CD8-positive, alpha-beta memory T cell (primary cell): ENCODE results near the gene ANKRD33B. TPM values are rescaled to one million over a fixed set of nuclear protein-coding genes. Genes with fewer than 3 reads are reported as not detected.

Experiments used
- CTCF ChIA-PET: fragments of 350-600 bp; sonication (Branson Sonifier 250); formaldehyde crosslinking; loops from one replicate; lab custom pipeline; 2021; ENCODE audit warnings: antibody characterized with exemption; lab: Charles Lee
- POLR2A ChIA-PET: fragments of 350-600 bp; sonication (Branson Sonifier 250); formaldehyde crosslinking; loops from one replicate; lab custom pipeline; 2021; ENCODE audit warnings: antibody characterized with exemption; lab: Charles Lee
- DNase-seq, 5 donors: peaks; one replicate each; pipeline versions ENCODE4 v3.0.0 to v3.0.0-alpha.2; 2020 to 2022; ENCODE audit warnings: mixed read lengths in 1 of 5
- H3K27ac ChIP-seq: one replicate; pipeline ENCODE4 v1.7.0; 2013; ENCODE audit warnings: low read depth, mild to moderate bottlenecking, low read length, moderate library complexity
- H3K27me3 ChIP-seq: 2 replicates; pipeline ENCODE4 v1.7.0; 2013; ENCODE audit warnings: low read length, mild to moderate bottlenecking; ENCODE audit not compliant: insufficient read depth, poor library complexity, severe bottlenecking
- H3K36me3 ChIP-seq: 2 replicates; pipeline ENCODE4 v1.7.0; 2013; ENCODE audit warnings: mild to moderate bottlenecking, low read length, moderate library complexity; ENCODE audit not compliant: insufficient read depth
- H3K4me1 ChIP-seq: 2 replicates; pipeline ENCODE4 v1.7.0; 2013; ENCODE audit warnings: mild to moderate bottlenecking, low read length, moderate library complexity; ENCODE audit not compliant: insufficient read depth
- H3K4me3 ChIP-seq: 2 replicates; pipeline ENCODE4 v1.7.0; 2013; ENCODE audit warnings: mild to moderate bottlenecking, low read length
- H3K9me3 ChIP-seq: 2 replicates; pipeline ENCODE4 v1.7.0; 2013; ENCODE audit warnings: mild to moderate bottlenecking, low read length
- H3K27ac Mint-ChIP-seq, 8 donors: one replicate each; pipeline ENCODE4 v1.8.0; 2020 to 2021; ENCODE audit warnings: mixed read lengths in 8 of 8, mild to moderate bottlenecking in 6 of 8, inconsistent platforms in 3 of 8, moderate library complexity in 3 of 8
- H3K27me3 Mint-ChIP-seq, 2 donors: one replicate each; pipeline ENCODE4 v1.8.0; 2020 to 2021; ENCODE audit warnings: mixed read lengths in 2 of 2, mild to moderate bottlenecking in 1 of 2, moderate library complexity in 1 of 2
- H3K36me3 Mint-ChIP-seq, 3 donors: one replicate each; pipeline ENCODE4 v1.8.0; 2020 to 2021; ENCODE audit warnings: mixed read lengths in 3 of 3, inconsistent platforms in 1 of 3, mild to moderate bottlenecking in 1 of 3
- H3K4me1 Mint-ChIP-seq, 3 donors: one replicate each; pipeline ENCODE4 v1.8.0; 2020 to 2021; ENCODE audit warnings: mixed read lengths in 3 of 3, inconsistent platforms in 1 of 3, mild to moderate bottlenecking in 1 of 3
- H3K4me3 Mint-ChIP-seq, 7 donors: one replicate each; pipeline ENCODE4 v1.8.0; 2020 to 2021; ENCODE audit warnings: mixed read lengths in 7 of 7, mild to moderate bottlenecking in 6 of 7, moderate library complexity in 4 of 7, inconsistent platforms in 2 of 7
- H3K9me3 Mint-ChIP-seq, 5 donors: one replicate each; pipeline ENCODE4 v1.8.0; 2020 to 2022; ENCODE audit warnings: mixed read lengths in 5 of 5, mild to moderate bottlenecking in 3 of 5, moderate library complexity in 2 of 5, inconsistent platforms in 1 of 5
- polyA plus RNA-seq: library from polyadenylated mRNA; unstranded; fragments of 300-500 nt; fragmentation: Illumina TruSeq; gene quantifications from one replicate; pipeline ENCODE4 v1.2.3, GENCODE V29; 2021
- total RNA-seq, 2 experiments: library from RNA; stranded (reverse); gene quantifications; one replicate each; pipeline ENCODE4 v1.2.3, GENCODE V29; 2021

Gene ANKRD33B
- total and polyA plus RNA-seq, 3 experiments from 2014 or later = 0.06 to 32.7 (median 29.6) TPM

DNA sequence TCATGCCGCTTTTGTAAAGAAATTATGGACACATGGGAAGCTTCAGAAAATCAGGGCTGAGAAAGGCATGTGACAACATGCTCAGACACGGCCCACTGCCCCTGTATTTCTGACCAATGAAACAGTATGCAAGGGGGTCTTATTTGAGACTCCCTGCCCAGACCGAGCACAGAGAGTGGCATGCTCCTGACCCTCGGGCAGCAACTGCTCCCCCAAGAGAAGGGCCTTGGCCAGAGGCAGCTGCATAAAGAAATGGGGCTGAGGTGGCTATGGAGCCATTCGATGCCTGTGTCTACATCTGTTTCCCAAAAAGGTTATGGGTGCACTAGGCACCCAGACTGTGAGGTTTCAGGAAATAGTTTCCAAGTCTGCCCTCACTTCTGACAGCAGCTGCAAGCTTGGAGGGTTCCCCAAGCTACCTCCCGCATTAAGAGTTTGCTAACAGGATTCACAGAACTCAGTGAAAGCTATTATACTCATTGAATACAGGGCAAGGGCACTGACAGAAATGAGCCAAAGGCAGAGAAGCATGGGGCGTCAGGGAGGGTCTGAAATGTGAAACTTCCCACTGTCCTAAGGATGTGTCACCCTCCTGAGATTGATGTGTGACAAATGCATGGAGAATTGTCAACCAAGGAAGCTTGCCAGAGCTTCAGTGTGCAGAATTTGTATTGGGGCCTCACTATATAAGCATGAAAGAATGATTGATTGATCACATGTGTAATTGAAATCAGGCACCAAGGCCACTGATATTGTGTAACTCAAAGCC lies 102.8 kb downstream of the ANKRD33B start:
- H3K4me1 ChIP-seq = no peaks in the 10 kb centered on the region
- Mint-ChIP-seq H3K9me3 (no peaks in the 10 kb centered on the region), H3K27me3 (peaks cover 2 to 4% of the 10 kb centered on the region in 2 donors), H3K4me1 (no peaks in the 10 kb centered on the region), H3K4me3 (no peak overlapping the region), H3K36me3 (no peaks in the 10 kb centered on the region), H3K27ac (peak overlapping the region in 1 of 8 donors; percentile 62)
- no peaks in the 10 kb centered on the region for H3K9me3 ChIP-seq
- H3K27ac ChIP-seq = no peak overlapping the region
- POLR2A ChIA-PET = no interaction called here
- no peak for DNase-seq
- no peaks in the 10 kb centered on the region for H3K36me3 ChIP-seq
- CTCF ChIA-PET = no interaction called here
- no peak overlapping the region for H3K4me3 ChIP-seq
- H3K27me3 ChIP-seq = no peaks in the 10 kb centered on the region

DNA sequence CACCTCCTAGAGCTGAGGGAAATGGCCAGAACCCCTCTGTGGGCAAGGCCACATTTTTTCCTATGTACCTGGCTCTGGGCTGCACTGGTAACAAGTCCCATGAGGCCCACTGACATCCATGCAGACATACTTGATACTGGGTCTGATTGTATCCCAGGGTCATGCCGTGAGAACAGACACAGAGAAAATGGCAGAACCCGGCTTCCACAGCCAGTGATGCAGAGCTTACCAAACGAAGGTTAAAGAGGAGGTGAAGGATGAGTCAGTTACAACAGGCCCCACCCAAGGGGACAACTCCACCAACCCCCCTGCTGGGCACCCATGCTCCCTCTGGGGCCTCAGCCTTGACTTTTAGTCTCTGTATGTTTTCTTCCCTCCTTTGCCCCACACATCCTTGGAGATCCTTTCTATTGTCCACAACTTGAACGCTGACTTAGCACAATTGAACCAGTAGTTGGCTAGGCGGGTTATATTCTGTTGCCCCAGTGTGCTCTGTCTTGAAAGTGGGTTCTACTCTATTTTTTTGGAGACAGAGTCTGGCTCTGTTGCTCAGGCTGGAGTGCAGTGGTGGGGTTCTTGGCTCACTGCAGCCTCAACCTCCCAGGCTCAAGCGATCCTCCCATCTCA lies 103.7 kb downstream of the ANKRD33B start:
- H3K4me3 ChIP-seq = no peak overlapping the region
- H3K27me3 ChIP-seq = no peaks in the 10 kb centered on the region
- no peak overlapping the region for H3K27ac ChIP-seq
- peaks cover 2 to 4% of the 10 kb centered on the region in 2 donors for H3K27me3 Mint-ChIP-seq
- H3K9me3 Mint-ChIP-seq = no peaks in the 10 kb centered on the region
- H3K4me1 ChIP-seq = no peaks in the 10 kb centered on the region
- H3K36me3 Mint-ChIP-seq = no peaks in the 10 kb centered on the region
- no peaks in the 10 kb centered on the region for H3K36me3 ChIP-seq
- no peaks in the 10 kb centered on the region for H3K4me1 Mint-ChIP-seq
- H3K4me3 Mint-ChIP-seq = no peak overlapping the region
- no peak for DNase-seq
- POLR2A ChIA-PET = no interaction called here
- H3K27ac Mint-ChIP-seq = no peak overlapping the region
- H3K9me3 ChIP-seq = no peaks in the 10 kb centered on the region
- CTCF ChIA-PET = no interaction called here

DNA sequence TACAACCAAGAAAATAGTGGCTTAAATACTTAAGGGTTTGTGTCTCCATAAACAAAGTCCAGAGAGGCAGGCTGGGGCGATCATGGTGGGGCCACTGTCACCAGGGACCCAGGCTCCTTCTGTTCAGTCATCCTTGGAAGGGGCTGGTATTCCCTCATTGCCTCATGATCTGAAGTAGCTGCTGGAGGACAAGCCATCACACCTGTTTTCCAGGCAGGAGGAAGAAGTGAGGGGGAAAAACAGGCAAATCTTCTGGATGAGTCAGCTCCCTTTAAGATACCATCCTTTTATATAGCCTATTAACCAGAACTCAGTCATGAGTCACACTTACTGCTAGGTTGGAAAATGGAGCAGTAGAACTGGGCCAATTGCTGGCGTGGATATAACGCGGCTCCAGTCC lies 104.8 kb downstream of the ANKRD33B start:
- no peak for DNase-seq
- Histone ChIP-seq H3K4me1 (no peaks in the 10 kb centered on the region), H3K4me3 (no peak overlapping the region), H3K27me3 (no peaks in the 10 kb centered on the region), H3K27ac (no peak overlapping the region), H3K36me3 (no peaks in the 10 kb centered on the region), H3K9me3 (no peaks in the 10 kb centered on the region)
- Mint-ChIP-seq H3K36me3 (no peaks in the 10 kb centered on the region), H3K9me3 (no peaks in the 10 kb centered on the region), H3K4me1 (no peaks in the 10 kb centered on the region), H3K27me3 (peaks cover 2 to 4% of the 10 kb centered on the region in 2 donors), H3K4me3 (no peak overlapping the region), H3K27ac (no peak overlapping the region)
- ChIA-PET POLR2A (no interaction called here), CTCF (no interaction called here)

DNA sequence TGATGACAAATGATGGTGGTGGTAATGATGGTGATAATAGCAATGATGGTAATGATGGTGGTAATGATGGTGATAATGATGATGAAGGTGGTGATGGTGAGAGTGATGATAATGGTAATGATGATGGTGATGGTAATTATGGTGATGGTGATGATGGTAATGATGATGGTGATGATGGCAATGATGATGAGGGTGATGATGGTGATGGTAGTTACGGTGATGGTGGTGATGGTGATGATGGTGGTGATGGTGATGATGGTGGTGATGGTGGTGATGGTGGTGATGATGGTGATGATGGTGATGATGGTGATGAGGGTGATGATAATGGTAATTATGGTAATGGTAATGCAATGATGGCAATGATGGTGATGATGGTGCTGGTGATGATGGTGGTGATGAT lies 106.1 kb downstream of the ANKRD33B start:
- ChIA-PET POLR2A (no interaction called here), CTCF (no interaction called here)
- Histone ChIP-seq H3K27ac (no peak overlapping the region), H3K4me1 (no peaks in the 10 kb centered on the region), H3K36me3 (no peaks in the 10 kb centered on the region), H3K4me3 (no peak overlapping the region), H3K9me3 (no peaks in the 10 kb centered on the region), H3K27me3 (no peaks in the 10 kb centered on the region)
- no peak overlapping the region for H3K27ac Mint-ChIP-seq
- no peaks in the 10 kb centered on the region for H3K36me3 Mint-ChIP-seq
- H3K4me1 Mint-ChIP-seq = no peaks in the 10 kb centered on the region
- H3K4me3 Mint-ChIP-seq = no peak overlapping the region
- H3K27me3 Mint-ChIP-seq = peaks cover 0 to 2% of the 10 kb centered on the region in 2 donors
- DNase-seq = no peak
- H3K9me3 Mint-ChIP-seq = no peaks in the 10 kb centered on the region

DNA sequence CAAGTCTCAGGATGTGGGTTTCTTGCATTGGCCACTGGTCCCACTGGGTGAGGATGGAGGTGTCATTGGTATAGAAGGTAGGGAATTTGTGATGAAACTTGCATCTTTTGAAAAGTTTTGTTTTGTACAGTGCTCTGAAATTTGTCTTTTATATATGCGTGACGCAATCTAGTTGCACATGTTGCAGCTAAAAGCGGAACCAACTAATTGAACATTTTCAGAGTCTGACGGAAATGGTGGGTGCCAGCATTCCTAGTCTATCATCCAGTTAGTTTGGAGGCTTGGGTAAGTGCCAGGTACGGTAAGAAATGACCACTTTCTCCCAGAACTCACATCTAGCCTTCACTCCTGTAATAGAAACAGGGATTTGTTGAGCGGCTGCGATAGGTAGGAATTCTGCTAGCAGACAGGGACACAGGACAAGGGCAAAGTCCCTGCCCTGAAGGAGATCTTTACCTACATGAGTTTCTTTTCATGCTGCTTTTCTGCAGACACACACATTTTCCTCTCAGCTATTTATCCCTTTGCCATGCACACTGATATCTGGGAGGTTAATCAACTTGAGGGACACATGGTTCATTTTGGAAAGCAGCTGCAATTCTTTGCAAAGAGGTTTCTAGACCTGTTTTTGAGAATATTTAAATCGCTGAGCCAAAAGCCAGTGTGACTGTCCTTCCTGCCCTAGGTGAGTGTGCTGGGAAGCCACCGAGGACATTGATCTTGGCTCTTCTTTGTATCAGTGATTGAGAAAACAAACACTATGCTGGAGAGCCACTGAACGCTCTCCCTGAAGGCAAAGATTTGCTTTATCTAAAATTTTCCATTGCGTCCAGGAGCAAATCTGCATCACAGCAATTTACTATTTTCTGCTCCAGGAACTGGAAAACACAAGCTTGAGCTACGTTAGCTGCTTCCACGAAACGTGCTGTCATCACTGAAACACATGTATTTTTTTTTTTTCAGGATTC lies 107.5 kb downstream of the ANKRD33B start:
- Histone ChIP-seq H3K27me3 (no peaks in the 10 kb centered on the region), H3K4me1 (no peaks in the 10 kb centered on the region), H3K9me3 (no peaks in the 10 kb centered on the region), H3K27ac (no peak overlapping the region), H3K36me3 (no peaks in the 10 kb centered on the region), H3K4me3 (no peak overlapping the region)
- Mint-ChIP-seq H3K4me1 (no peaks in the 10 kb centered on the region), H3K27ac (no peak overlapping the region), H3K4me3 (no peak overlapping the region), H3K36me3 (no peaks in the 10 kb centered on the region), H3K9me3 (peaks cover 0 to under 1% (median 0%) of the 10 kb centered on the region in 5 donors), H3K27me3 (peaks cover 0 to 2% of the 10 kb centered on the region in 2 donors)
- DNase-seq = no peak
- ChIA-PET POLR2A (no interaction called here), CTCF (no interaction called here)

DNA sequence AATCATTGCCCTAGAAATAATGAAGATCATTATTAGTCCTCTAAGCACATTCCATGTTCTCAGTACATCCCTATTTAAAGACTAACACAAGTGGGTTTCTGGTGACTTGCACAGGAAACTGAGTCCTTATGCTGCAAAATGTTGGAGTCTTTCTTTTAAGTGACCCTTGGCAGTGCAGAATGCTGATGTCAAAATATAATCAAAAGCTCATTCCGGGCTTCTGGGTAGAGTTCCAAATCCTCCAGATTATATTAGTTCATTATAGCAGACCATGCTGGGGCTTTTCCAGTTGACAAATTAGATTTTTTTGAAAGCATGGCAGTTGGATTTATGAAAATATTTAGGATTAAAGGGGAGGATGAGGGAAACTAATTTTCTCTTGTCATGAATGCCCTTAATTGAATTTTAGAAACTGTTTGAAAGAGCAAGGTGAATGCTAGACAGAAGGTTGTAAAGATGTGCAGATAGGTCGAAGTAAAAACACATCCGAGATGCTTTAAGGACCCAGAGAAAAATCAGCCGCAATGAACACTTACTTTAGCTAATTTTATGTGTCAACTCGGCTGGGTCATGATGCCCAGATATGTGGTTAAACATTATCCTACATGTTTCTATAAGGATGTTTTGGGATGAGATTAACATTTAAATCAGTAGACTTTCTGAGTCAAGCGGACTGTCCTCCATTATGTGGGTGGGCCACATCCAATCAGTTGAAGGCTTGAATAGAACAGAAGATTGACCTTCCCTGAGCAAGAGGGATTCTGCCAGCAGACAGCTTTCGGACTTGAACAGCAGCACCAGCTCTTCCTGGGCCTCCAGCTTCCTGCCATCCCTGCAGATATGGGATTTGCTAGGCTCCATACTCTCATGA lies 108.5 kb downstream of the ANKRD33B start:
- Histone ChIP-seq H3K4me3 (no peak overlapping the region), H3K27ac (no peak overlapping the region), H3K9me3 (no peaks in the 10 kb centered on the region), H3K4me1 (no peaks in the 10 kb centered on the region), H3K36me3 (no peaks in the 10 kb centered on the region), H3K27me3 (no peaks in the 10 kb centered on the region)
- peaks cover 0 to 2% of the 10 kb centered on the region in 2 donors for H3K27me3 Mint-ChIP-seq
- peaks cover 0 to 6% (median 1%) of the 10 kb centered on the region in 3 donors for H3K36me3 Mint-ChIP-seq
- DNase-seq = no peak
- no peak overlapping the region for H3K4me3 Mint-ChIP-seq
- CTCF ChIA-PET = no interaction called here
- H3K27ac Mint-ChIP-seq = no peak overlapping the region
- peaks cover 2 to 5% (median 2%) of the 10 kb centered on the region in 5 donors for H3K9me3 Mint-ChIP-seq
- no peaks in the 10 kb centered on the region for H3K4me1 Mint-ChIP-seq
- POLR2A ChIA-PET = no interaction called here

DNA sequence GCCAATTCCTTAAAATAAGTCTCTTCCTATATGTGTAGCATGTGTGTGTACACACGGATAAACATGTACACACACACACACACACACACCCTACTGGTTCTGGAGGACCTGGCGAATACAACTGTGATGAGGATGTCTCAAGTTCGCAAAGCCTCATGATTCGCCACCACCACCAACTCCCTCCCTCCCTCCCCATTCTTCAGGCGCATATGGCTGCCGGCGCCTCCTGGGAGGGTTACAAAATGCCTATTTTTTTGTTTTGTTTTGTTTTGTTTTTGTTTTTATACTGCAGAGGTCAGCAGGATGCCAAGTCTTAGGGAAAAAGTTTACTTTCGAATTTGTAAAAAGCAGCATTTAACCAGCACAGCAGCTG lies 109.1 kb downstream of the ANKRD33B start:
- Mint-ChIP-seq H3K27me3 (peaks cover 0 to 2% of the 10 kb centered on the region in 2 donors), H3K4me3 (no peak overlapping the region), H3K9me3 (peaks cover 2 to 8% (median 5%) of the 10 kb centered on the region in 5 donors), H3K27ac (no peak overlapping the region), H3K4me1 (no peaks in the 10 kb centered on the region), H3K36me3 (peaks cover 4 to 12% (median 5%) of the 10 kb centered on the region in 3 donors)
- H3K9me3 ChIP-seq = no peaks in the 10 kb centered on the region
- DNase-seq = no peak
- no peak overlapping the region for H3K4me3 ChIP-seq
- CTCF ChIA-PET = no interaction called here
- H3K27ac ChIP-seq = no peak overlapping the region
- no peaks in the 10 kb centered on the region for H3K27me3 ChIP-seq
- H3K4me1 ChIP-seq = no peaks in the 10 kb centered on the region
- H3K36me3 ChIP-seq = no peaks in the 10 kb centered on the region
- POLR2A ChIA-PET = no interaction called here
